GM21528 (cell line): Measurements from ENCODE around the gene FUT4.
"Not testable (repeated sequence)": the region's sequence is repeated elsewhere in the genome, so short reads cannot be mapped to it uniquely, and the experiment has no call there.

Experiments
- ATAC-seq: cut with Tn5 transposase; IDR thresholded peaks from one replicate; pipeline ENCODE4 v1.9.1; 2021; ENCODE audit warnings: mild to moderate bottlenecking, moderate library complexity; ENCODE audit not compliant: unreplicated experiment, low FRiP score

Gene FUT4

DNA sequence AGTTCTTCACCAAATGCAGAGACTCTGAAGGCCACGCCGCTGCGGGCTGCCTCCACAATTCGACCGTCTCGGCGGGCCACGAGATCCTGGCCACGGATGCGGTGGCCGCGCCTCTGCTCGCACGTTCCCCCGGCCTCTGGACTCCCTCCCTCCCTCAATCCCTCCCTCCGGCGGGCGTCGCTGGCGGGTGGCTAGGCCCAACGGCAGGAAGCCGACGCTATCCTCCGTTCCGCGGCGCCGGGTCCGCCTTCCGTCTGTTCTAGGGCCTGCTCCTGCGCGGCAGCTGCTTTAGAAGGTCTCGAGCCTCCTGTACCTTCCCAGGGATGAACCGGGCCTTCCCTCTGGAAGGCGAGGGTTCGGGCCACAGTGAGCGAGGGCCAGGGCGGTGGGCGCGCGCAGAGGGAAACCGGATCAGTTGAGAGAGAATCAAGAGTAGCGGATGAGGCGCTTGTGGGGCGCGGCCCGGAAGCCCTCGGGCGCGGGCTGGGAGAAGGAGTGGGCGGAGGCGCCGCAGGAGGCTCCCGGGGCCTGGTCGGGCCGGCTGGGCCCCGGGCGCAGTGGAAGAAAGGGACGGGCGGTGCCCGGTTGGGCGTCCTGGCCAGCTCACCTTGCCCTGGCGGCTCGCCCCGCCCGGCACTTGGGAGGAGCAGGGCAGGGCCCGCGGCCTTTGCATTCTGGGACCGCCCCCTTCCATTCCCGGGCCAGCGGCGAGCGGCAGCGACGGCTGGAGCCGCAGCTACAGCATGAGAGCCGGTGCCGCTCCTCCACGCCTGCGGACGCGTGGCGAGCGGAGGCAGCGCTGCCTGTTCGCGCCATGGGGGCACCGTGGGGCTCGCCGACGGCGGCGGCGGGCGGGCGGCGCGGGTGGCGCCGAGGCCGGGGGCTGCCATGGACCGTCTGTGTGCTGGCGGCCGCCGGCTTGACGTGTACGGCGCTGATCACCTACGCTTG, at the start of gene FUT4:
FUT4 (plus strand) TSS at position 227 of the 951 bp plus-strand sequence; CDS start at position 440, 213 bp downstream.
- ATAC-seq = peak; percentile 93

- peak; percentile 73 for ATAC-seq
Observed at GRCh38 chr11:94494126-94494680, 49.5 kb upstream of the FUT4 start.

GRCh38 chr11:94500181-94500580, 43.5 kb upstream of the FUT4 start:
- ATAC-seq = no peak

DNA sequence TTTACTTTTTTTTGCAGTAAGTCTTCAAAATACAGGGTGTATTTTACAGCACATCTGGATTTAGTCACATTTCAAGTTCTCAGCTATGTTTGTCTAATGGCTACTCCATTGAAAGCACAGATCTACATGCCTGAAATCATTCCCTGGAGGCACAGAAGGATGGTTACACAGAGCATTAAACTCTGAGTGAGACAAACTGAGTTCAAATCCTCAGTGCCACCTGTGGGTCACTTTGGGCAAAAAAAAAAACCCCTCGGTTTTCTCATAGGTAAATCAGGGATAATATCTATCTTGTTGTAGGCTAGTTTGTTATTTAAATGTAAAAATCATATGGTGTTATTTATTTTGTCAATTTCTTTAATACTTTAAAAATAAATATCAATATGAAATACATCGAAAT, 42.2 kb upstream of the FUT4 start:
- ATAC-seq = no peak

- no peak for ATAC-seq
Observed at GRCh38 chr11:94504689-94505293, 38.9 kb upstream of the FUT4 start.

DNA sequence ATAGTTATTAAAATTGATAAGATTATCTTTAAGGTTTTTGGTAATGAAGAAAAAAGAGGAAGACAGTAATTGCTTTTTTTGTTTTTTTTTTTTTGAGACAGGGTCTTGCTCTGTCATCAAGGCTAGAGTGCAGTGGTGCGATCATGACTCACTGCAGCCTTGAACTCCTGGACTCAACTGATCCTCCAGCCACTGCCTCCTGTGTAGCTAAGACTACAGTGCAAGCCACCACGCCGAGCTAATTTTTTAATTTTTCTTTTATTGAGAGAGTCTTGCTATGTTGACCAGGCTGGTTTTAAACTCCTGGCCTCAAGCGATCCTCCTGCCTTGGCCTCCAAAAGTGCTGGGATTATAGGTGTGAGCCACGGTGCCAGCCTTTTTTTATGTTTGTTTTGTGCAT, 37.2 kb upstream of the FUT4 start:
- not testable (repeated sequence) for ATAC-seq

GRCh38 chr11:94507485-94507884, 36.2 kb upstream of the FUT4 start:
- ATAC-seq = no peak

- ATAC-seq = peak; percentile 80
Observed at GRCh38 chr11:94511932-94512781, 31.6 kb upstream of the FUT4 start, which contains the start of gene C11orf97. TSS of gene C11orf97 (plus strand) at chr11:94512461. CDS start at chr11:94512529, 68 bp downstream.

DNA sequence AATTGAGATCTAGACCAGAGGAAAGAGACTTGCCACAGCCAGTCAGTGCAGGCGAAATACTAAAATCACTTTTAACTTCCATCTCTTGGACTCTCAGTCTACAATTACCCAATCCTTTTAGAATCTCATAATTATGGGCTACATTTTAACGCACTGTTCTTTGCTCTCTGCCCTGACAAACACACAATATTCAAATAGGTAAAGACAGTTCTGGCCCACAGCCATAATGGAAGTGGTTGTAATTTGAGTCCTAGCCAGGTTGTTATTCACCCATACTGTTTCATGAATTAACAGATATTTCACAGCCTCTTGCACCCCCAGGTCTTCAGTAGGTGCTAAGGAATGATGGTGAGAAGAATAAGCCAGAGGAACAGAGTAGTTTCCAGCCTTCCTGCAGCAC, 30.6 kb upstream of the FUT4 start:
- ATAC-seq = no peak

DNA sequence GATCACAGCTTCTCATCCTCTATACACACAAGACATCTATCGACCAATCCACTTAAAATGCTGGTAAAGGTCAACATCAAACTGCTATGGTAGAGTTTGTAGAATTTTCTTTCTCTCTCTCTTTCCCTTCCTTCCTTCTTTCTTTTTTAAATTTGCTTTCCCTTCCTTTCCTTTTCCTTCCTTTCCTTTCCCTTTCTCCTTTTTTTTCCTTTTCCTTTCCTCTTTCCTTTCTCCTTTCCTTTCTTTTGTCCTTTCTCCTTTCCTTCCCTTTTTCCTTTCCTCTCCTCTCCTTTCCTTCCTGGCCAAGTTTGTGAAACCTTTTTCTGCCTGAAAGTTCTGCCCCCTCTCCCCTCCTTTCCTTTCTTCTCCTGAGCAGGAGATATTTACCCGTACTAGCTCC, 28.3 kb upstream of the FUT4 start:
- ATAC-seq = no peak

DNA sequence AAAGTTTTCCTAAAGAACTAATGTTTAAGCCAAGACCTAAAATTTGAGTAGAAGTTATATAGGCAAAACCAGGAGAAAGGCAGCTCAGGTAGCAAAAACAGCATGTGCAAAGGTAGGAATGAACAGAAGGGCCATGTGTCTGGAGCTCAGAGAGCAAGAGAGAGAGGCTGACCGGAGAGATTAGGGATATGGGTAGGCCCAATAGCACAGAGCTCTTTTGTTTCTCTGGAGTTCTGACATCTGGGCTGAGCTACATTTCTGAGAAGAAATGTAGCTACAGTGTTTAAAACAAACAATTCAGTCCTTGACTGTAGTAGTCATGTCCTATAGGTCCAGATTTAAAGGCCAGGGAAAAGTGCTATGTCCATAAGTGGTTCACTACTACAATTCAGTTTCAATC, 27.0 kb upstream of the FUT4 start:
- ATAC-seq = no peak

DNA sequence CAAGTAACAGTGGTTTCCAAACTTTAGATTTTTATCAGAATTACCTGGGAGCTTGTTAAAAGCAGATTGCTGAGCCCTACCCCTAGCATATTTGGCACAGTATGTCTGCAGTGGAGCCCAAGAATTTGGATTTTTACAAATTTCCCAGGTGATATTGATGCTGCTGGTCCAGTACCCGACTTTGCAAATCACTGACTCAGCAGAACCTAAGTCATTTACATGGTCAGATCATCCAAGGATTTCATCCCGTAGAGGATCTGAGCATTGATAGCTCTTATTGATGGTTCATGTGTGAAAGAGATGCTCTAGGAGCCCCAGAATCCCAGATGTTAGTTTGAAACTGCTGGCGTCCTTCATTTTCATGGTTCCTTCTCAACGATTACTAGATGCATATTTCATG, 25.4 kb upstream of the FUT4 start:
- no peak for ATAC-seq

DNA sequence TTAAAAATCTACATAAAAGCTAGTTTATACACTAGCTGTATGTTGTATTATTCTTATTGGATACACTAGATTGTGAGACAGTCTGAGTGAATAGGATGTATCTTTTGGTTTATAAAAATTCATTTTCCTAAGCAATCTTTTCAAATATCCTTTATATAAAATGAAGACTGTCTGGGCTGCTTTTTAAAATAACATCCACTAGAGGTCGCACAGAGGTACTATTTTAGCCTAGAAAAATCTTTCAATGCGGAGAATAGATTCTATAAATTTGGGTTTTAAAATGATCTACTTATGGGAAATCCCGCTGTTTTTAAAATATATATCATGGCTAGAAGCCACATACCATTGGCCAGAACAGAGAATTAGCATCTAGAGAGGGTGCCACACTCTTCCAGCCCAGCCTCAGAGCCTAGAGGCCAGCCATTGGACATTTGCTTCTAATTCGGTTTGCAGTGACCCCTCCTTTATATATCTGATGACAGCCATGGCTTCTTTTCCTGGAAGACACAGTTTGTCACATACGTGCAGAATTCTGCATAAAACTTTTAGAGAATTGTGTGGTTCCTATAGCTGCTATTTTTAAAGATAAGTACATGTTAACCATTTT, 24.1 kb upstream of the FUT4 start:
- ATAC-seq = peak; percentile 63

- ATAC-seq = no peak
Observed at GRCh38 chr11:94521684-94522083, 22.0 kb upstream of the FUT4 start.

DNA sequence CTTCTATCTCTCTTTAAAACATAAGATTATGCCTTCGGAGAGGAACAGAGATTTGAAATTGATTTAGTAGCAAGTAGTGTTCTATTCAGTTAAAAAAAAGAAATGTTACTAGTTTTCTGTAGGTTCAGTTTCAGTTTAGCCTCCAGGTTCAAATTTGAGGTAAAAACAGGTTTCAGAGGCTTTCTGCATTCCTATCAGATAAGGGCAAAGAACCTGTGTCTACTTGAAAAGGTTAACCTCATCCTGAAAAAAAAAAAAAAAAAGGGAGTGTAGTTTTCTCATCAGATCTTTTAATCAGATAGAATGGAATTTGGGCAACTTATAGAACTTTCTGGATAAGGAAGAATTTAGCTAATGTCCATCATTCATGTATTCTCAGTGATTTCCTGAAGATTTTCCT, 19.4 kb upstream of the FUT4 start:
- no peak for ATAC-seq

DNA sequence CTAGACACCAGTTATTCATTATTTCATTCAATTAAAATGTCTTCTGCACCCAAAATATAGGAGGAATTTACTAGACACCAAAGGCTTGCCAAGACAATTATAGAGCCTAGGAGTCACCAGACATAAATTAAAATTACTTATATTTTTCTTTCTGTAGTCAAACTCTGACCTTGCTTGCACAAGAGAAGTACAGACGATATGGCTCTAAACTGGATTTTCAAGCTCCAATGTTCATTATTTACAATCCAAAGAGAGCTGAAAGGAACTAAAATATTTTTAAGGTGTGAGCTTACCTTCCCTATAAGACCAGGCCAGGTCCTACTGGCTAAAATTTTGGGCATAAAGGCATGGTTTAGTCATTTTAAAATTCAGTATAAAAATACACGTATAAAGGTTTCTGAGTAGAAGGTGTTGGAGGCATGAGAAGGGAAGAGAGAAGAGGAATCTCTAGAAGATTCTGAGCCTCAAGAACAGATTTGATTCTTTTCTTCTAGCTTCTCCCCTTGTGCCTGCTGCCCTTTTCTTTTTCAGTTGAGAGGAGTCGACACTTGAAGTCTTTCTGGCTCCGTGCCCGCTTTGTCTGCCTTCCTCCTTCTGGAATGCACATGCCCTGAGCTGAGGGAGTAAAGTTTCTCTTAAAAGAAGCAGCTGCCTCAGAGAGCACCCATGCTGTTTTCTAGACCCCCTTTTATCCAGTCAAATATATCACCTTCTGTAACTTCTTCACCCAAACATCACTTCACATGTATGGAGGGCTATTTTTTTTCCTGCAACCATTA, 18.0 kb upstream of the FUT4 start:
- no peak for ATAC-seq

DNA sequence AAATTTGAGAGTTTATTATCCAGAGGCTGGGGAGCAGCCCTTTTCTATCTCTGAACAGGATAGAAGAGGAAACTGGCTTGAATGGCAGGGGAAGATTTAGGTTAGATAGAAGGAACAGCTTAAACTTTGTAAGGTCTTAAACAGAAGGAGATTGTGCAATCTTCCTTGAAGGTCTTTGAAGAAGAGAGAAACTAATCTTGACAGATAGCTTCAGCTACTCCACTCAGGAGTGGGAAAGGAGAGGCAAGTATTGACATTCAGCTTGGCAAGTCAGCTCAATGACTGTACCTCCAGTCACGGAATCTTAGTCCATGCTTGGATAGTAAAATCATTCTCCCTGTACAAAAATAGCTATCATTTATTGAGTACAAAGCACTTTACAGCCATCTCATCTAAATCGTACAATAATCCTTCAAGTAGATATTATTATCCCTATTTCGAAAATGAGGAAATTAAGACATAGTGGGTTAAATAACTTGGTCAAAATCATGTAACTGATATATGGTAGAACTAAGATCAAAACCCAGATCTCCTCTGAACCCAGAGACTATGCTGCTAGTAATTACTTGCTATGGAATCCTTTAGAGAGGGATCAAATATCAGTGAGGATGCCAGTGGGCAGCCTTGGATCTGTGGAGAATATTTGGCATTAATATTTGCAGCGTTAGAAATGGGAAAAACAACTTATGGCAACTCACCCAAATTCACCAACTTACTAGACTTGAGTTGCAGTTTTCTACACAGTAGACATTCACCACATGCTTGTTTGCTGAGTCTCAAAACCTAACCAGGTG, 16.9 kb upstream of the FUT4 start:
- ATAC-seq = no peak

GRCh38 chr11:94528551-94528950, 15.2 kb upstream of the FUT4 start:
- no peak for ATAC-seq

- ATAC-seq = no peak
Observed at GRCh38 chr11:94532211-94532610, 11.5 kb upstream of the FUT4 start.
